Central memory CD4-positive, alpha-beta T cell (primary cell): ENCODE results near the gene CFHR2.
"Not testable (repeated sequence)": the region's sequence is repeated elsewhere in the genome, so short reads cannot be mapped to it uniquely, and the experiment has no call there.

Experiments used
- DNase-seq: peaks from one replicate; pipeline ENCODE4 v3.0.0; 2022
- total RNA-seq, 3 experiments: gene quantifications; one replicate each; lab custom pipeline; 2026; lab: John Stamatoyannopoulos, UW

Gene CFHR2
- total RNA-seq, result 0 reads per million in 3 experiments

DNA sequence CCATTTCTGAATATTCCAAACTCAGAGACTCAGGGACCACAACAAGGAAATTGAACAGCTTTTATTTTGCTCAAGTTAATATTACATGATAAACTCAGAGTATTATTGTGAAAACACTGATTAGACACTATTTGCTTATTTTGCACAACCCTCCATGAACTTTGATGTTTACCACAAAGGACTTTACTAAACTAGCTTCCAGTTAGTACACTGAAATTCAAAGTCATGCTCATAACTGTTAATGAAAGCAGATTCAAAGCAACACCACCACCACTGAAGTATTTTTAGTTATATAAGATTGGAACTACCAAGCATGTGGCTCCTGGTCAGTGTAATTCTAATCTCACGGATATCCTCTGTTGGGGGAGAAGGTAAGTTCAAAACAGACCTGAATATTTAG, at the start of gene CFHR2:
CFHR2 (plus strand) TSS at position 171 of the 400 bp plus-strand sequence; CDS start at position 314, 143 bp downstream.
- not testable (repeated sequence) for DNase-seq

- no peak for DNase-seq
Measured at GRCh38 chr1:196896355-196896754, 47.2 kb upstream of the CFHR2 start.

DNA sequence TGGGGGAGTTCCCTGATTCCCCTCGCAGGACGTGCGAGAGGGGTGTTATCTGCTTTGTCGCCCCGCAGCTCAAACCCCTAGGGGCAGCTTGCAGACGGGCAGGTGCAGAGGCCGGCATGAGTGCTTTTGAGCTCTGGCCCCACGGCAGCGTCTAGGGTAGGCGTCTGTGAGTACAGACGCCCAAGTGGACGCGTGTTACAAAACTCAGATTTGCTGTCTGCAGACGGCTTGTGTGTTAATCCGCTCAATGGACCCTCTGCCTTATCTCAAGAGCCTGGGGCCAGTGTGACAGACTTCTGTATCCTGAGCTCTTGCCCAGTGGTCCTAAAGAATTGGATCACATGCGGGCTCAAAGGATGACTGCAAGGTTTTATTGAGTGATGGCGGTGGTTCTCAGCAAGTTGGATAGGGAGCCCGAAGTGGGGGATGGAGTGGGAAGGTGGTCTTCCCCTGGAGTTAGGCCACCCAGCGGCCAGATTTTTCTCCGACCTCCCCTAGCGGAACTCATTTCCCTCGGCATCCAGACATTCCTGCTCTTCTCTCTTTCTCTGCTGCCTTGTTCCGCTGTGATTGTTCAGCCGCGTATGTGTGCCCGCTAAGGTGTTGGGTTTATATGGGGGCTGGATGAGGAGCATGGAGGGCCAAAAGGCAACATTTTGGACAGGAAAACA, 46.2 kb upstream of the CFHR2 start:
- DNase-seq, result no peak

DNA sequence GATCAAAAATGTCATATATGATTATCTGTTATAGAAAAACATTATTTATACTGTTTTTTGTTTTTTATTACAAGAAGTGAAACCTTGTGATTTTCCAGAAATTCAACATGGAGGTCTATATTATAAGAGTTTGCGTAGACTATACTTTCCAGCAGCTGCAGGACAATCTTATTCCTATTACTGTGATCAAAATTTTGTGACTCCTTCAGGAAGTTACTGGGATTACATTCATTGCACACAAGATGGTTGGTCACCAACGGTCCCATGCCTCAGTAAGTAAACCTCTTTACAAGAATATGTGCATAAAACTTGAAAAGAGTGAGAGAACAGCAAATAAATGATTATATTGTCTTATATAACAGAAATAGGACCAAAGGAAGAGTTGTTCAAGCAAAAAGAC, 41.2 kb upstream of the CFHR2 start:
- no peak for DNase-seq

GRCh38 chr1:196910215-196910614, 33.3 kb upstream of the CFHR2 start:
- no peak for DNase-seq

DNA sequence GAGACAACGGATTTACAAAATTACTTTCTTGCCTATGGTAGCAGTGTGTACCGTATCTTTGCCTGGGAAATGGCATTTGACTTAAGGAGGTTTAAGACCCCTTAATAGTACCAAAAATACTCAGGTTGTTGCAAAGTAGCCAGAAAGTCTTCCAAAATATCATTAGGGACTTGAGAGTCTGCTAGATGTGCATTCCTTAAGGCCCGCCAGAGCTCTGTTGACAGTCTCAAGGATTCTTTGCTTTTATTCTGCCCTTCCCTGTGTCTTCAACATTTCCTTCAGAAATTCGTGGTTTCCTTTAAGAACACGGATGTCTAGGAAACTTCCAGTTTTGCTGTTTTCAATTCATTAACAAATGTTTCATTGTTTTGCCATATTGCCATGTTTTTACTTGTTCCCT, 31.3 kb upstream of the CFHR2 start:
- DNase-seq, result not testable (repeated sequence)

DNA sequence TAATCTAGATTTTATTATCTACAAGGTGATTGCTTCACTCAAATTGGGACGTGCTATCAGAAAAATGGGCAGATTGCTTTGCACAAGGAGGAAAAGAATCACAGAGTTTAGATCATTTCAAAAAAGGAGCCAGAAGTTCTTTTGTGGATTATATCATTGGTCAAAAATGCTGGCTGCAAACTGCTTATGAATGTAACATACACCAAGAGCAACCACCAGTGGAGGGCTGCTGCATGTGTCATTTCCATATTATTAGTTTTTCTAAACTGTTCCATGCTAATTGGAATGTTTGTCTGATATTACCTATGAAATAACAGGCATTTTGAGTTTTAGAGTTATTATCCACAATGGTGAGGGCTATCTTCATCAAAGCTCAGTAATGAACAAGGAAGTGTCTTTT, 16.7 kb upstream of the CFHR2 start:
- DNase-seq, result not testable (repeated sequence)

GRCh38 chr1:196932853-196933252, 10.7 kb upstream of the CFHR2 start:
- DNase-seq, result not testable (repeated sequence)

DNA sequence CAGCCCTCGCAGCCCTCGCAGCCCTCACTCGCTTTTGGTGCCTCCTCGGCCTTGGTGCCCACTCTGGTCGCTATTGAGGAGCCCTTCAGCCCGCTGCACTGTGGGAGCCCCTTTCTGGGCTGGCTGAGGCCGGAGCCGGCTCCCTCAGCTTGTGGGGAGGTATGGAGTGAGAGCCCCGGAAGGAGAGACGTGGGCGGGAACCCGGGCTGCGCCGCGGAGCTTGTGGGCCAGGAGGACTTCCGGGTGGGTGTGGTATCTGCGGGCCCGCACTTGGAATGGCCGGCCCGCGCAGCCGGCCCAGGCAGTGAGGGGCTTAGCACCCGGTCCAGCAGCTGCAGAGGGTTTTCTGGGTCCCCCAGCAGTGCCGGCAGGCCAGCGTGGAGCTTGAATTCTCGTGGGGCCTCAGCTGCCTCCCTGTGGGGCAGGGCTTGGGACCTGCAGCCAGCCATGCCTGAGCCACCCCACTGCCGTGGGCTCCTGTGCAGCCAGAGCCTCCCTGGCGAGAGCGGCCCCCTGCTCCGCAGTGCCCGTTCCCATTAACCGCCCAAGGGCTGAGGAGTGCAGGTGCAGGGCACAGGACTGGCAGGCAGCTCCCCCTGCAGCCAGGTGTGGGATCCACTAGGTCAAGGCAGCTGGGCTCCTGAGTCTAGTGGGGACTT, 9.9 kb upstream of the CFHR2 start:
- DNase-seq, result no peak

GRCh38 chr1:196941474-196941873, 2.1 kb upstream of the CFHR2 start:
- DNase-seq, result not testable (repeated sequence)

DNA sequence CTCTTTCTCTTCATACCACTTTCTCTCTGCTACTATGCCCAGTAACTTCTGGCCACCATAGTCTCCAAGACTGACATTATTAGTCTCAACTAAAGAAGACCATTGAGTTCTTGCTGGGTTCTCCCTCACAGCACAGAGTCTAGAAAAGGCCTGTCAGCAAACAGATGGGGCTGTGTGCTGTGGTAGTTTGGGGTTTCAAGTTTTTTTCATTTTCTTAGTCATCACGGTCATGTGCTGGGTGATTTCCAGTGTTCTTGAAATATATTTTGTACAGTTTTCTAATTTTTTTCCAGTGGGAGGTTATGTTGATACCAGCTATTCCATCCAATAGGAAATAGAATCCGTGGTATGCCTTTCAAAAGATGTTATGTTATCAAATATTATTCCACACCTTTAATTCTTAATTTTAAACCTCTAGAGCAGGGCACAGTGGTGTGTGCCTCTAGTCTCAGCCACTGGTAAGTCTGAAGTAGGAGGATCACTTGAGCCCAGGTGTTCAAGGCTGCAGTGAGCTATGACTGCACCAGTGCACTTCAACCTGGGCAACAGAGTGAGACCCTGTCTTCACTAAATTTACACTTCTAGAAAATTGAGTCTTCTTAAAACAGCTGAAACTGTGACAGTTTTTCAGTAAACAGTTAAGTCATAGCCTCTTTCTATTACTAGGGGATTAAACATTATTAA, 8.3 kb downstream of the CFHR2 start:
- no peak for DNase-seq

DNA sequence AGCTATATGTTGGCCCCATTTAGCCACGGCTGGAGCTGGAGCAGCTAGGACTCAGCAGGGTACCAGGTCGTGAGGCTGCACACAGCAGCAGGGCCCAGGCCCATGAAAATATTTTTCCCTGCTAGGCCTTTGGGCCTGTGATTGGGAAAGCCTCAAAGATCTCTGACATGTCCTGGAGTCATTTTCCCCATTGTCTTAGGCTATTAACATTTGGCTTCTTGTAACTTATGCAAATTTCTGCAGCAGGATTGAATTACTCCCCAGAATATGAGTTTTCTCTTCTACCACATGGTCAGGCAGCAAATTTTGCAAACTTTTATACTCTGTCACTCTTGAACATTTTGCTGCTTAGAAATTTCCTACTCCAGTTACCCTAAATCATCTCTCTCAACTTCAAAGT, 11.2 kb downstream of the CFHR2 start:
- no peak for DNase-seq

GRCh38 chr1:196955926-196956325, 12.4 kb downstream of the CFHR2 start:
- DNase-seq, result no peak

- no peak for DNase-seq
Measured at GRCh38 chr1:196960854-196961253, 17.3 kb downstream of the CFHR2 start.

- no peak for DNase-seq
Measured at GRCh38 chr1:196970182-196970581, 26.6 kb downstream of the CFHR2 start.

GRCh38 chr1:196976278-196976677, 32.7 kb downstream of the CFHR2 start:
- no peak for DNase-seq

GRCh38 chr1:196977278-196977677, 33.7 kb downstream of the CFHR2 start, which contains the start of gene CFHR5:
TSS of gene CFHR5 (plus strand) at chr1:196977556. CDS start at chr1:196977665, 109 bp downstream.
- DNase-seq, result no peak

DNA sequence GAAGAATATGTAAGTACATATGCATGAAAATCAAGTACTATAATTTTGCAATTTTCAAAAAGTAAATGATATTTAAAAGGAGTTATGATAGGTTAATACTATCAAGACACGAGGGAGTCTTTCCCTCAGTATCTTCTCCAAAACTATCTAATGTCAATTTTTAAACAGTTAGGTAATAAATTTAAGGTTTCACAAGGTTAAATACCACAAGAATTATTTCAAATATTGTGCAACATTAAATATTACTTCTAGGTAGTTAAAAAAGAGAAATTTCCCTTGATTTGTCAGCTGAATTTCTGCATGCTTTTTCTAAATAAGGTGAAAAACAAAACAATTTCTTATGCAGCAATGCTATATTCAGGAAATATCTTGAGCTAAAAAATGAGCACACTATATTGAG, 37.3 kb downstream of the CFHR2 start:
- no peak for DNase-seq

DNA sequence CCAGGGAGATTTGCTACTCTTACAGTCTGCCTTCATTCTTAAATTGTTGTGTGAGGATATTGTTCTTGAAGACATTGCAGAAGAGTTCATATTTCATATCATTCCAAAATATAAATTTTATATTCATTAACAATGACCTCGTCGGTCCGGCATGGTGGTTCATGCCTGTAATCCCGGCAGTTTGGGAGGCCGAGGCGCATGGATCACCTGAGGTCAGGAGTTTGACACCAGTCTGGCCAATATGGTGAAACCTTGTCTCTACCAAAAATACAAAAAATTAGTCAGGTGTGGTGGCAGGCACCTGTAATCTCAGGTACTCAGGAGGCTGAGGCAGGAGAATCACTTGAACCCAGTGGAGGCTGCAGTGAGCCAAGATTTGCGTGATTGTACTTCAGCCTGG, 38.7 kb downstream of the CFHR2 start:
- not testable (repeated sequence) for DNase-seq

DNA sequence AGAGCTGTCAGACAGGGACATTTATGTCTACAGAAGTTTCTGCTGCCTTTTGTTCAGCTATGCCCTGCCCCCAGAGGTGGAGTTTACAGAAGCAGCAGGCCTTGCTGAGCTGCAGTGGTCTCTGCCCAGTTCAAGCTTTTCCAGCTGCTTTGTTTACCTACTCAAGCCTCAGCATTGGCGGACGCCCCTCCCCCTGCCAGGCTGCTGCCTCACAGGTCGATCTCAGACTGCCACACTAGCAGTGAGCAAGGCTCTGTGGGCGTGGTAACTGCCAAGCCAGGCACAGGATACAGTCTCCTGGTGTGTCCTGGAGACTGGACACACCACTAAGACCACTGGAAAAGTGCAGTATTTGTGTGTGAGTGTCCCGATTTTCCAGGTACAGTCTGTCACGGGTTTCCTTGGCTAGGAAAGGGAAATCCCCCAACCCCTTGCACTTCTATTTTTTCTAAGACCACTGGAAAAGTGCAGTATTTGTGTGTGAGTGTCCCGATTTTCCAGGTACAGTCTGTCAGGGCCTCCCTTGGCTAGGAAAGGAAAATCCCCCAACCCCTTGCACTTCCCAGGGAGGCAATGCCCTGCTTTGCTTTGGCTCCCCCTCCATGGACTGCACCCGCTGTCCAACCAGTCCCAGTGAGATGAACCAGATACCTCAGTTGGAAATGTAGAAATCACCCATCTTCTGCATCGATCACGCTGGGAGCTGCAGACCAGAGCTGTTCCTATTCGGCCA, 48.5 kb downstream of the CFHR2 start:
- not testable (repeated sequence) for DNase-seq

- DNase-seq, result no peak
Measured at GRCh38 chr1:196993916-196994315, 50.4 kb downstream of the CFHR2 start.

- DNase-seq, result no peak
Measured at GRCh38 chr1:196997423-196997822, 53.9 kb downstream of the CFHR2 start.

GRCh38 chr1:197001828-197002227, 58.3 kb downstream of the CFHR2 start:
- no peak for DNase-seq
